HG03095 (cell line): ENCODE results near the gene CERK.
"Not testable (repeated sequence)": the region's sequence is repeated elsewhere in the genome, so short reads cannot be mapped to it uniquely, and the experiment has no call there.

Experiments used
- ATAC-seq: cut with Tn5 transposase; IDR thresholded peaks from one replicate; pipeline ENCODE4 v1.9.1; 2021; ENCODE audit warnings: moderate library complexity; ENCODE audit not compliant: unreplicated experiment

The CERK gene

DNA sequence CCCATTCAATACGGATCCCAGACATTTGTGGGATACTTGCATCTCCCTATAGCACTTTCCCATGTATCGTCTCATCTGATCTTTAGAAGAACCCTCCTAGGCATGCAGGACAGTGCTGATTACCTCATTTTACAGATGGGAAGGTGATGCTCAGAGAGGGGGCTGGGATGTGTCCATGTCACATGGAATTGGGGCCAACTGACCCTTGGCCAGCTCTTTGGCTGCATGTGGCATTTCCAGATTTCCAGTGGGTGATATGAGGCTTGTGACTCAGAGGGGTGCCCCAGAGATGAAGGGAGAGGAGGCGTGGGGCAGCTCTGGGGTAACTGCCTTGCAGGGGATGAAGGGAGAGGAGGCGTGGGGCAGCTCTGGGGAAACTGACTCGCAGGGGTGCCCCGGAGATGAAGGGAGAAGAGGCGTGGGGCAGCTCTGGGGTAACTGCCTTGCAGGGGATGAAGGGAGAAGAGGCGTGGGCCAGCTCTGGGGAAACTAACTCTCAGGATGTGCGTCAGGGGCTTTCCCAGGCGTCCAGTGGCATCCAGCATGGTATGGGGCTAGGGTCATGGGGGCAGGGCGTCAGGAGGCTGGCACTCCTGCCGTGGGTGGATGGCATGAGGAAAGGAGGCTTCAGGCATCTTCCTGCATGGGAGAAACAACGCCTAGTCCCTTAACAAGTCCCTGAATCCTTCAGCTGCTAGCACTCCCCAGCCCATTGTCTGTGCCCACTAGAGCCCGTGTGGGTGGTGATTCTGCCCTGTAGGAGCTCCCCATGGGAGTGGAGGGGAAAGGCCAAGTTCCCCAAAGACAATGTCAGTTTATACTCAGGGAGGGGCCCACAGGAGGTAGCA lies 11.9 kb upstream of the CERK start:
- no peak for ATAC-seq

DNA sequence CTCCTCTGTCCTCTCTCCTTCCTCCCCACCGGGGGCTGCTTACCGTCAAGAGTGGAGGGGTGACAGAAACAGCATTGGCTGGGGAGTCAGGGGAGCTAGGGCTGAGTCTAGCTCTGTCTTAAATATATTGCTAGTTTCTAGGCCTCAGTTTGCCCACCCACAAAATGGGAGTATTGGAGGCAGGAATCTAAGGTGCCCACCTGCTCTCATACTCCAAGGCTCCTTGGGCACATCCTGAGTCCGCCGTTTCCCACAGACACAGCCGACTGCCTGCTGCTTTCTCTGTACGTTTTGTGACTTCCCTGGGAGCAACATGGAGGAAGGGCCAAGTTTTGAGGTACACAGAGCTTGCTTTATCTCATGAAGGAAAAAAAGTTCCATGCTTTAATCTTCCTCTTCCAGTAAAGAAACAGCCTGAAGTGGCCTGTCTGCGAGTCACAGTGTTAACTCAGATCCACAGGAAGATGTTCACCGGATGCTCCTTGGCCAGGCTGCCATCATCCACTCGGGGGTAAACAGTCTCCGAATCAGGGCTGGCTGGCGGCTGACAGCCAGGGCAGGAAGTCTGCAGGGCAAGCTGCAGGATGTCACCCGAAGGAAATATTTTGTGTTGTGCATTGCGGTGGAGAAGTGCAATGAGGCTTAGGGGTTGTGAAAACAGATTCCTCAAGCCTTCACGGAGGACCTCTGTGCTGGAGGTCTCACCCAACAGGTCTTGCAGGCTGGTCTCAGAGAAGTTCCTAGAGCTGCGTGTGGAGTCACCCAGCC lies 11.0 kb upstream of the CERK start:
- no peak for ATAC-seq

- ATAC-seq, result no peak
Measured at GRCh38 chr22:46748206-46748907, 10.3 kb upstream of the CERK start.

- no peak for ATAC-seq
Measured at GRCh38 chr22:46747646-46748045, 9.6 kb upstream of the CERK start.

DNA sequence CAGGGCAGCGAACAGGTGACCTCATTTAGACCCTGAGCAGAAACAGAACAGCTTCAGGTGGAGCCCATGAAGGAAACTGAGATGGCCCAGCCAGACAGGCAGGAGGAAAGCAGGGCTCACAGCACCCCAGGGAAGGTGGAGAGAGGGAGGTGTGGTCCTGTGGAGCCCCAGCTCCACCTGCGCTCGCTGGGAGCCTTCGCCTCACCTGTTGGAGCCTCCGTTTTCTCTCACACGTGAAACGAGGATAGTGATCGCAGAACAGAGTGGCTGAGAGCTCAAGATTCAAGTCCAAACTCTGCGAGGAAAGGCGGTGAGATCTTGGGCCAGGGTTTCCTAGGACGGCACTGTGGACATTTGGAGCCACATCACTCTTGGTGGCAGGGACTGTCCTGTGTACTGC lies 8.6 kb upstream of the CERK start:
- no peak for ATAC-seq

DNA sequence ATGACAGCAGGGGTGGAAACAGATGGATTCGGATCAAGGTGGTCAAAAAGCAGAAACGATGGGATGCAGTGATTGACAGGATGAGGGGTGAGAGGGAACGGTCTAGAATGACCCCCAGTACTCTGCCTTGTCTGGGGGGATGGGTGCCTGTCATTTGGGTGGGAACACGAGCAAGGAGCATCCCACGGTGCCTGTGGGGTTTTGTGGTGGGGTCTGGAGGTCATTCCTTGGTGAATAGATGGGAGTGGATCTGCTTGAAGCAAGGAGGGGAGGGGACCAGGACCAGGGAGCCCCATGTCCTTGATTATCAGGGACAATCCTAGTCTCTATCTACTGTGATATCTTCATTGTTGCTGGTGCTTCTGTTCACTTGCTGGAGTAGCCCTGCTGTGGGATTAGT lies 8.1 kb upstream of the CERK start:
- no peak for ATAC-seq

GRCh38 chr22:46744581-46744980 lies 6.5 kb upstream of the CERK start:
- no peak for ATAC-seq

DNA sequence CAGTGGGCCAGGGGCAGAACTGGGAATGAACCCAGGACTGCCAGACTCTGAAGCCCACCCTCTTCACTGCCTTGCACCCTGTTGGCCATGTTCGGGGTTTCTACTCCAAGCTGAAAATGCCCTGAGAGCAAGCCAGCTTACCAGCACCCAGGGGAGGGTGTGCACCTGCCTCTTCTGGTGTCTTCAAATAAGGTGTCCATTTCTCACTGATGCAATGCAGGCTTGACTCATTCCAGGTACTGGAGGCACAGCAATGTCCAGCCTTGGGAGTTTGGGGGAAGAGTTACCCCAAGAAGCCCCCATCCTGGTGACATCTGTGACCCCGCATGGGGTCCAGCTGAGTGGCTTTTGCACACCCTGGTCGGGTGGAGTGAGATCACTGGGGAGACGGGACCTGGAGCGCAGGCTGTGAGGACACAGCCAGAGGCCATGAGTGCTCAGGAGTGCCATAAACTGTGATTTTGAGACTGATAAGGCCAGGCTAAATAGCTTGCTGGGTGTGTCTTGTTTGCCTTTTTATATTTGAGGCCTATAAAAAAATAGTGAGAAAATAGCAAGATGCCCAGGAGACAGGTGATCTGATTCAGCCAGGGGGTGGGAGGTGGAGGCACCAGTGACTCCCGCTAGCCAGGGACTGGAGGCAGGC lies 4.6 kb upstream of the CERK start:
- ATAC-seq, result no peak

DNA sequence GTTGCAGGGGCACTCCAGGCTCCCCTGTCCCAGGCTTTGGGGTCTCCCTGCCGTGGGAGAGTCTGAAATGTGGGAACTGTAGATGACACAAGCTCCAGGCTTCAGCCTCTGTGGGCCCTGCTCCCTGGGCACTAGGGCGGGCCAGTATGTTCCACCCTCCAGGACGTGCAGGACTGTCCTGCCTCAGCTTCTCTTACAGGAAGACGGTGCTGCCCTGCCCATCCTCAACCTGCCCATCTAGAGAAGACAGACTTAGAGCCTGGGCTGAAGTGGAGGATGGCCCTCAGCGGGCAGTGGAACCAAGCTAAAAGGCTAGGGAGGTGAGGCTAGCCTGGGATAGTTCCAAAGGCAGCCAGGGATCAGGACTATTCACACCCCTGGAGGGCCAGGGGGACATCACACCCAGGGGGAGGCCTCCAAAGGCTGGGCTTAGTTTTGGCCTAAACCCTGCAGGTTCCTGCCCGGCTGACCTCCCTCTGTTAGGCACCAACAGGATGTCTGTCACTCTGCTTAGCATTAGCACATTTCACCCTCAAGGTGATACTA lies 4.0 kb upstream of the CERK start:
- no peak for ATAC-seq

- ATAC-seq, result no peak
Measured at GRCh38 chr22:46740910-46741780, 3.1 kb upstream of the CERK start.

GRCh38 chr22:46739094-46739870 lies 1.2 kb upstream of the CERK start:
- ATAC-seq, result no peak

- no peak for ATAC-seq
Measured at GRCh38 chr22:46738647-46739093, 618 bp upstream of the CERK start.

DNA sequence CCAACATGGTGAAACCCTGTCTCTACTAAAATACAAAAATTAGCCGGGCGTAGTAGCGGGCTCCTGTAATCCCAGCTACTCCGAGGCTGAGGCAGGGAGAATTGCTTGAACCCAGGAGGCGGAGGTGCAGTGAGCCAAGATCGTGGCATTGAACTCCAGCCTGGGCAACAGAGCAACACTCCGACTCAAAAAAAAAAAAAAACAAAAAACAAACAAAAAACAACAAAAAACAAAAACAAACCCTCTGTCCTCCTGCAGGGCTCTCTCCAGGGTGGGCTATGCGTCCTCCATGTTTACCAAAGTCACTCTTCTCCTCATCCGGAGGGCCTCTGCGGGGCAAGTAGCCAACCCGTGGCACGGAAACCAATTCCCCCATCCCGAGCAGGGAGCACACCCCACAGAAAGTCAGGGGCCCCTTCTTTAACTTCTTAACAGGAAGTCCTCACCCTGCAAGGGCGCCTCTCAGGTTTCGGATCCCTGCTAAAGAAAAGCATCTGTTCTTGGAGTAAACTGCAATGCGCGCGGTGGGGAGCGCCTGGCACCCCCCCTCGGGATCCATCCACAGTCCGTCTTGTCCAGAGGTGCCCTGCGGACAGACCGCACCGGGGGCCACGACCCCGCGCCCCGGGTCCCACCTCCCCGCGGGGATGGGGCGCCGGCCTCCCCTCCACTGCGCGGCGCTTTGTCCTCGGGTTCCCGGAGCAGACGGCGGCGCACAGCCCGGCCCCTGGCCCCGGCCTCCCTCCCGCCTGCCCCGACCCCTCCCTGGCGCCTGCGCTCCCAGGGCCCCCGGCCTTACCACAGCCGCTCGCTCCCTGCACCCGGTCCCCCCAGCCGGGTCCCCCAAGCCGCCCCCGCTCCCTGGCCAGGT lies 712 bp downstream of the CERK start:
- ATAC-seq, result no peak

DNA sequence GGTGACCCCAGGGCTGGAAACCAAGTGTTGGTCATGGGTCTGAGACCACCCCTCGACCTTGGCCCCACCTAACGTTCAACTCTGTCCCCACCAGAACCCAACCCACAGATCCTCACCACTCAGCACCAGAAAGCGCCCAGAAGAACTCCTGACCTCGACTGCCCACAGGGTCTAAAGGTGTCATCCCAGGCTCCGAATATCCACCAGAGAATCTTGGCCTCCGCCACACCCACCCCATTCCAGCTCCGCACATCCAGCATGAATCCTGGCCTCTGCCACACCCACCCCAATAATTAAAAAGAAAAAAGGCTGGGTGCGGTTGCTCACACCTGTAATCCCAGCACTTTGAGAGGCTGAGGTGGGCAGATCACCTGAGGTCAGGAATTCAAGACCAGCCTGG lies 1.3 kb downstream of the CERK start:
- ATAC-seq, result no peak

DNA sequence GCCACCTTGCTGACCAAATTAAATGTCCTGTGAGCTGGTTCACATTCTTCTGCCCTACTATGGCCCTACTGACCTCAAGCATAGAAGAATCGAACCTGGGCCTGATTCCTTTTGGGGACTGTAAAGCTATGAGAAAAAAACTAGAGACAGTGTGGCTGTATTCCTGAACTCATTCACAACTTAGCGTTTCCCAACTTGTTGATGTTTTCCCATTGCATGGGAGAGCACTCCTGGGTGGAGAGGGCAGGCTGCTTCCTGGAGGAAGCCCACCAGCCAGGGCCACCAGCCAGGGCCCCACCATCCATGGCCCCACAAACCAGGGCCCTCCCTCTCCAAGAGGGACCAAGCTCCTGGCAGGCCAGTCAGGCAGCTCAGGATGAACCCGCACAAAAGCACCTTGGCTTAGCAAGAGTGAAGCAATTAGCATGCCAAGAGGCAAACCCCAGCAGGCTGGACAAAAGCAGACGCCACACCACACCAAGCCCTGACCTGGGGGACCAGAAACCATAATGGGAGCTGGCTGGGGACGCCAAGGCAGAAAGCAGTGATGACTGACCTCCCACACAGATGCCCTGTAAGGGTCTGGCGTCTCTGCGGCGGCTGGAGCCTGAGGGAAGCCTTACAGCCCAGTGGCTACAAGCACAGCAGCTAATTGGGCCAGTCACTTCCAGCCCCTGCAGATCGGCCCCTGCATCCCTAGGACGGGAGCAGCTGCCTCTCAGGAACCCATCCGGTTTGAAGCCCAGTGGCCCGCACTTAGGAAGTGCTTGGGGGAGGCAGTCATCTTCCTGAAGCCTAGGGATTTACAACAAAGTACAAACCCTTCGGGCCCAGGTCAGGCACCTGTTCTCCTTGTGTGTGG lies 2.1 kb downstream of the CERK start:
- no peak for ATAC-seq

DNA sequence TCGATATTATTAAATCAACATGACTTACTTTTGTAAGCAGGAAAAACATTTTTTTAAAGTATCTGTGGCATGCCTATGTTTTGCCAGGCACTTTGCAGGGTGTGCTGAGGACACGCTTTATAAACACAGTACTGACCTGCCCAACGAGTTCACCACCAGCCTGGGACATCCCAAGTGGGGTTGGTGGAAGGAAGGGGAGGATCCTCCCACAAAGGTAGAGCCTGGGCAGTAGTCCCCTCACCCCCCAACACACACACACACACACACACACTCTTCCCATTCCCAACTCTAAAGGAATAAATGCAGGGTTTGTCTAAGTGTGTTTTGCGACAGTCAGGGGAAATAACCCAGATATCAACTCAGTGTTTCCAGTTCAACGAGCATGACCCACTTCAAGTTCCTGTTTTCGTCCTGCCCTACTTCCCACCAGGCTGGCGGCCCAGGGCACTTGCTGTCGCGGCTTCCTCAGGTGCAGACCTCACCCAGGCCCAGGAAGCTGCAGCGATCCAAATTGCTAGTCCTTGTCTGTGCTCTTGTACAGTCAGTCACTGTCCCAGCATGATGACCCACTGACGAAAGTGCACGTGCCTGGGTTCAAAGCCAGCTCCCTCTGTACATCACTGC lies 3.1 kb downstream of the CERK start:
- no peak for ATAC-seq

DNA sequence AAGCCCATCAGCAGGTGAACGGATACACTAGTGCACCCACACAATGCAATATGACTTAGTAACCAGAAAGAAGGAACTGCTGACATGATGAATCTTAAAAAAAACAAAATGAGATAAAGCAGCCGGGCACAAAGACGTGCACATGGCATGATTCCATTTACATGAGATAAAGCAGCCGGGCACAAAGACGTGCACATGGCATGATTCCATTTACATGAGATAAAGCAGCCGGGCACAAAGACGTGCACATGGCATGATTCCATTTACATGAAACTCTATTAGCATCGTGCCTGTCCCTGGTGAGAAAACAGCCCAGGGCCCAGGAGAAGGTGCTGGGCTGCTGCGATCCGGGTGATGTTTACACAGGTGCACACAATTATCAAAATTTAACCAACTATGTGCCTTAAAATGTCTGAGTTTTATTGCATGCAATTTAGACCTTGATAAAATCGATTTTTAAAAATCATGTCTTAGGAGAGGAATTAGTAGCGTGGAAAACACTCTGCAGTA lies 3.8 kb downstream of the CERK start:
- not testable (repeated sequence) for ATAC-seq
